Heart right ventricle (tissue), 16 donors: ENCODE results near the gene TSTD2. TPM values are rescaled to one million over a fixed set of nuclear protein-coding genes. Genes with fewer than 3 reads are reported as not detected.
"Not testable (repeated sequence)": the region's sequence is repeated elsewhere in the genome, so short reads cannot be mapped to it uniquely, and the experiment has no call there.

Experiments used
- ATAC-seq, 8 donors: fragments of 200-7000 bp; cut with Tn5 transposase; one replicate each; pipeline ENCODE4 v1.9.1; 2020; ENCODE audit warnings: mild to moderate bottlenecking in 8 of 8, moderate library complexity in 8 of 8, moderate number of reproducible peaks in 1 of 8
- DNase-seq, 2 donors: peaks; one replicate each; pipeline ENCODE4 v3.0.0-alpha.2; 2020
- H3K27ac ChIP-seq, 10 donors: fragments of 200-600 bp; sonication (generic) in 2 of 10; one replicate each; pipeline versions ENCODE4 v1.5.0 to v1.8.0; 2020 to 2022; ENCODE audit warnings: mild to moderate bottlenecking in 3 of 10
- H3K27me3 ChIP-seq, 7 donors: fragments of 200-600 bp; one replicate each; pipeline ENCODE4 v1.8.0; 2021 to 2022; ENCODE audit warnings: mild to moderate bottlenecking in 2 of 7
- H3K36me3 ChIP-seq, 9 donors: fragments of 200-600 bp; sonication (generic) in 1 of 9; one replicate each; pipeline versions ENCODE4 v1.5.0 to v1.8.0; 2020 to 2022; ENCODE audit warnings: mild to moderate bottlenecking in 2 of 9
- H3K4me1 ChIP-seq, 9 donors: fragments of 200-600 bp; sonication (generic) in 1 of 9; one replicate each; pipeline versions ENCODE4 v1.5.0 to v1.8.0; 2020 to 2022; ENCODE audit warnings: mild to moderate bottlenecking in 4 of 9
- H3K4me3 ChIP-seq, 10 donors: fragments of 200-600 bp; sonication (generic) in 2 of 10; one replicate each; pipeline versions ENCODE4 v1.5.0 to v1.8.0; 2020 to 2022; ENCODE audit warnings: mild to moderate bottlenecking in 7 of 10, moderate library complexity in 2 of 10
- H3K9me3 ChIP-seq, 11 donors: fragments of 200-600 bp in 10 of 11; sonication (generic) in 2 of 11; one replicate each; pipeline versions ENCODE4 v1.5.0 to v1.8.0; 2013 to 2022; ENCODE audit warnings: mild to moderate bottlenecking in 2 of 11, control low read depth in 1 of 11, moderate library complexity in 1 of 11
- WGBS, 2 donors: extraction: QIAGEN DNeasy Blood & Tissue Kit; methylation state at CpG; one replicate each; pipeline ENCODE4 v1.1.7; 2013; ENCODE audit warnings: inconsistent platforms in 1 of 2; 5-methylcytosine and 5-hydroxymethylcytosine counted together
- intact Hi-C, 10 donors: fragments of 100-400 bp; cut with DNase I; formaldehyde crosslinking; loops; one replicate each; pipeline versions ENCODE4 v1.11.1 to v1.14.2; 2022
- polyA plus RNA-seq, 2 donors: library from polyadenylated mRNA; stranded (reverse); fragments of 200-250 nt; gene quantifications; one replicate each; pipeline ENCODE4 v1.2.3, GENCODE V29; 2013
- total RNA-seq, 10 donors: library from RNA; stranded (reverse); fragmentation: NEBNext Ultra II Directional in 3 of 10; extraction: Animal tissue kit (Norgen Biotek cat#: 25700) in 3 of 10; gene quantifications; one replicate each; pipeline versions ENCODE4 v1.2.1 to v1.2.4, GENCODE V29; 2021 to 2023
- TF ChIP-seq, protein P1 (sequence below), 9 donors: fragments of 200-600 bp; sonication (generic) in 2 of 9; IDR thresholded peaks; one replicate each; pipeline versions ENCODE4 v1.5.0 to v1.8.0; 2021 to 2022; ENCODE audit warnings: antibody characterized with exemption in 9 of 9, mild to moderate bottlenecking in 5 of 9, moderate library complexity in 1 of 9
- donor health status: Arrhythmogenic right ventricular cardiomyopathy.
- donor health status: ischemic (EF 13 %, LVEDD 7.1; RV severe dilation, severe dysfunction).
- donor health status: healthy with polysubstance abuse.
- donor health status: DM: no; HTN: yes; CAD: no.
- donor health status: DM: no; HTN: no; CAD: no.
- donor health status: ischemic (EF 25% LVEDD 6.9; RV normal size, moderate dysfunction).
- donor health status: ischemic (EF 25% LVEDD 5.7; RV mildly dilated, moderate dysfunction).
- donor health status: healthy.
- donor health status: DM: yes; HTN: yes; CAD: no.
- donor health status: Ischemic cardiomyopathy.
- donor health status: ischemic (EF 35%, LVEDD 5.7; RV mildly dilated, moderate dysfunction).
- donor health status: nonischemic (EF 11% LVEDD 7.7; RV severe dilation, severe dysfunction).
- donor health status: DM: yes; HTN: yes; CAD: no.
- donor health status: PGD.
- donor health status: ischemic (EF 29% LVEDD 5.4; RV normal size, mild dysfunction).
- donor health status: nonischemic (EF 23%, LVEDD 6.1; RV moderate dilation, normal function).

Gene TSTD2
- total and polyA plus RNA-seq, 12 donors: 8.5 to 29.4 (median 22.8) TPM

- peaks cover 0 to 28% (median 4%) of the 10 kb centered on the region in 9 donors for H3K36me3 ChIP-seq
- no peaks in the 10 kb centered on the region for H3K27me3 ChIP-seq
- peaks cover 0 to 42% (median 20%) of the 10 kb centered on the region in 9 donors for H3K4me1 ChIP-seq
- H3K9me3 ChIP-seq: no peaks in the 10 kb centered on the region
- no peak for DNase-seq
- ATAC-seq: no peak
- intact Hi-C loops: loop anchor here in 3 of 10 donors (5.0 to 10.0 kb wide), 2 partner anchors 87 to 125 kb away; partner anchors contain the start of gene TMOD1 (in 2 of the 3)
- TF ChIP-seq, protein P1, sequence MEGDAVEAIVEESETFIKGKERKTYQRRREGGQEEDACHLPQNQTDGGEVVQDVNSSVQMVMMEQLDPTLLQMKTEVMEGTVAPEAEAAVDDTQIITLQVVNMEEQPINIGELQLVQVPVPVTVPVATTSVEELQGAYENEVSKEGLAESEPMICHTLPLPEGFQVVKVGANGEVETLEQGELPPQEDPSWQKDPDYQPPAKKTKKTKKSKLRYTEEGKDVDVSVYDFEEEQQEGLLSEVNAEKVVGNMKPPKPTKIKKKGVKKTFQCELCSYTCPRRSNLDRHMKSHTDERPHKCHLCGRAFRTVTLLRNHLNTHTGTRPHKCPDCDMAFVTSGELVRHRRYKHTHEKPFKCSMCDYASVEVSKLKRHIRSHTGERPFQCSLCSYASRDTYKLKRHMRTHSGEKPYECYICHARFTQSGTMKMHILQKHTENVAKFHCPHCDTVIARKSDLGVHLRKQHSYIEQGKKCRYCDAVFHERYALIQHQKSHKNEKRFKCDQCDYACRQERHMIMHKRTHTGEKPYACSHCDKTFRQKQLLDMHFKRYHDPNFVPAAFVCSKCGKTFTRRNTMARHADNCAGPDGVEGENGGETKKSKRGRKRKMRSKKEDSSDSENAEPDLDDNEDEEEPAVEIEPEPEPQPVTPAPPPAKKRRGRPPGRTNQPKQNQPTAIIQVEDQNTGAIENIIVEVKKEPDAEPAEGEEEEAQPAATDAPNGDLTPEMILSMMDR (IDR thresholded peaks at IDR 0.05): no peak
- H3K27ac ChIP-seq: no peak overlapping the region
- WGBS, 2 donors: 60 to 84% methylated on average over 1 of the region's 1 CpG
- no peak overlapping the region for H3K4me3 ChIP-seq
Measured at GRCh38 chr9:97592126-97592525, 41.0 kb downstream of the TSTD2 start.

DNA sequence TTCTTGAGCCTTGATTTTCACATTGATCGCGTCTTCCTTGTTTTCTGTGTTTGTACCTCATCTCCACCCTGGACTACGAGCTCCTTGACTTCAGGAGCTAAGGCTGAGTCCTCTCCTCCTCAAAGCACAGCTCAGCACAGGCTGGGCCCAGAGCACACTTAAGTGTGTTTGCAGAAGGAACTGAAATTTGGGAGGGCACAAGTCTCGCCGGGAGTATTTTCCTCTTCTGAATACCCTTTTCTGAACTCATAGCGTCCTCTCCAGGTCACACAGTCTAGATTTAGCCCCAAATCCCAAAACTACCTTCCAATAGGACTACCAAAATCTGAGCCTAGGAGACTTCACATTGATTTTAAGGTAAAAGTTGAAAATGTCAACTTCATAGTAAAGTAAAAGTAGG, 41.6 kb downstream of the TSTD2 start:
- H3K9me3 ChIP-seq: peaks cover 0 to 5% (median 0%) of the 10 kb centered on the region in 11 donors
- DNase-seq (no peak), ATAC-seq (no peak)
- intact Hi-C loops: loop anchor here in 3 of 10 donors (5.0 to 10.0 kb wide), 2 partner anchors 87 to 124 kb away; partner anchors contain the start of gene TMOD1 (in 2 of the 3)
- H3K4me1 ChIP-seq: peaks cover 0 to 39% (median 20%) of the 10 kb centered on the region in 9 donors
- WGBS, 2 donors: 84 to 87% methylated on average over 6 of the region's 6 CpGs
- H3K27ac ChIP-seq: no peak overlapping the region
- peaks cover 0 to 28% (median 4%) of the 10 kb centered on the region in 9 donors for H3K36me3 ChIP-seq
- TF ChIP-seq, protein P1 (IDR thresholded peaks at IDR 0.05): no peak
- H3K27me3 ChIP-seq: no peaks in the 10 kb centered on the region
- no peak overlapping the region for H3K4me3 ChIP-seq

- DNase-seq, H3K27ac ChIP-seq, ATAC-seq, intact Hi-C loops, H3K27me3 ChIP-seq, H3K4me3 ChIP-seq, H3K4me1 ChIP-seq, H3K9me3 ChIP-seq: not testable (repeated sequence)
- peaks cover 0 to 19% (median 4%) of the 10 kb centered on the region in 9 donors for H3K36me3 ChIP-seq
- WGBS, 2 donors: 94 to 95% methylated on average over 7 of the region's 7 CpGs
Measured at GRCh38 chr9:97586909-97587308, 46.3 kb downstream of the TSTD2 start.

DNA sequence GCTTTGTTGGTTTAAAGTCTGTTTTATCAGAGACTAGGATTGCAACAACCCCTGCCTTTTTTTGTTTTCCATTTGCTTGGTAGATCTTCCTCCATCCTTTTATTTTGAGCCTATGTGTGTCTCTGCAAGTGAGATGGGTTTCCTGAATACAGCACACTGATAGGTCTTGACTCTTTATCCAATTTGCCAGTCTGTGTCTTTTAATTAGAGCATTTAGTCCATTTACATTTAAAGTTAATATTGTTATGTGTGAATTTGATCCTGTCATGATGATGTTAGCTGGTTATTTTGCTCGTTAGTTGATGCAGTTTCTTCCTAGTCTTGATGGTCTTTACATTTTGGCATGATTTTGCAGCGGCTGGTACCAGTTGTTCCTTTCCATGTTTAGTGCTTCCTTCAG, 48.4 kb downstream of the TSTD2 start:
- no CpG with 5 or more reads among the region's 2 CpGs for WGBS, 2 donors
- H3K27ac ChIP-seq, H3K4me1 ChIP-seq, DNase-seq, ATAC-seq, H3K9me3 ChIP-seq, H3K27me3 ChIP-seq, H3K36me3 ChIP-seq, H3K4me3 ChIP-seq, intact Hi-C loops: not testable (repeated sequence)

GRCh38 chr9:97581590-97581989, 51.6 kb downstream of the TSTD2 start:
- H3K27me3 ChIP-seq, H3K36me3 ChIP-seq, DNase-seq, H3K27ac ChIP-seq, H3K4me3 ChIP-seq, ATAC-seq, intact Hi-C loops, H3K9me3 ChIP-seq, H3K4me1 ChIP-seq: not testable (repeated sequence)
- WGBS, 2 donors: no CpG with 5 or more reads among the region's 3 CpGs

- 45 to 46% methylated on average over 2 of the region's 2 CpGs for WGBS, 2 donors
Measured at GRCh38 chr9:97579914-97580313, 53.3 kb downstream of the TSTD2 start.

More at GRCh38 chr9:97579914-97580313, 53.3 kb downstream of the TSTD2 start:
- H3K4me3 ChIP-seq: no peak overlapping the region
- peaks cover 0 to 9% (median 0%) of the 10 kb centered on the region in 9 donors for H3K4me1 ChIP-seq
- TF ChIP-seq, protein P1 (IDR thresholded peaks at IDR 0.05): no peak
- DNase-seq (no peak), ATAC-seq (peak in 1 of 8 donors; percentile 42)
- intact Hi-C loops: no loop called here
- H3K9me3 ChIP-seq: no peaks in the 10 kb centered on the region
- peaks cover 0 to 21% (median 0%) of the 10 kb centered on the region in 9 donors for H3K36me3 ChIP-seq
- no peak overlapping the region for H3K27ac ChIP-seq
- H3K27me3 ChIP-seq: no peaks in the 10 kb centered on the region
